ENCODE data around the gene ATP5F1D.
A peak's percentile ranks its signal among the peaks of the same experiment; 100 is the strongest.

The ATP5F1D gene

DNA sequence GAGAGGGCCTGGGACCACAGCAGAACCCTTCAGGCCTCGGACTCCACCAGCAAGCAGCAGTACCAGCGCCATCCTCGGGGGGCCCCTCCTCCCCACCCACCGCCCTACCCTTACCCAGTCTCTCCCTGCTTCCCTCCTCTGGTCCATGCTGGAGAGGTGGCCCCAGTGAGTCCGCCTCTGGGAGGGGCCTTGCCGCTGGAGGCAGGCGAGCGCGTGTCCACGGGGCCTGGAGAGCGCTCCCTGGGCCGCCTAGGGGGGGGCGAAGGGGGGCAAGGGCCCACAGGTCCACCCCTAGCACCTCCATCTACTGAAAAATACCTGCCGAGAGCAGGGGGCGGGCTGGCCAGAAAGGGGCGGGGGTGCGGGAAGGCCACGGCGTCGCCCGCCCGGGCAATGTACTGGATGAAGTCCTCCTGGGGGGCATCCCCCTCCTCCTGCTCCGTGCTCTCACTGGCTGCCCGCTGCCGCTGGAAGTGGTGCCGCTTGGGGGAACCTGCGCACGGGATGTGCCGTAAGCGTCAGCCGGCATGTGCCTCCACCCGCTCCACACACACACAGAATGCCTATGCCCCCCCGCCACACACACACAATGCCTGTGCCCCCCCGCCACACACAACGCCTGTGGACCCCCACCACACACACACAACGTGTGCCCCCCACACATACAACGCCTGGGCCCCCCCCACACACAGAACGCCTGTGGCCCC is 10.6 kb upstream of the ATP5F1D start:
- no peaks in the 10 kb centered on the region for H3K9me3 ChIP-seq (ENCODE audit: insufficient read depth, low read length)
- H3K4me1 ChIP-seq (ENCODE audit: insufficient read depth, insufficient read length) = peaks cover 26% of the 10 kb centered on the region
- TF ChIP-seq ZNF274 (IDR thresholded peaks at IDR 0.05; ENCODE audit: low read depth, low read length) (no peak), SUZ12 (IDR thresholded peaks at IDR 0.05; ENCODE audit: extremely low read depth, insufficient read depth, insufficient read length) (no peak), YY1 (IDR thresholded peaks at IDR 0.05; ENCODE audit: insufficient read depth, insufficient read length) (no peak)
- peak overlapping the region; percentile 42 for H3K9ac ChIP-seq (ENCODE audit: insufficient read length, low read depth)
- H3K4me3 ChIP-seq (ENCODE audit: insufficient read length, low read depth) = no peak overlapping the region
- H3K36me3 ChIP-seq (ENCODE audit: insufficient read depth, insufficient read length, low read length) = peaks cover 81% of the 10 kb centered on the region
- no peak for DNase-seq (ENCODE audit: low read depth, low spot score)
- no peaks in the 10 kb centered on the region for H3K27me3 ChIP-seq (ENCODE audit: insufficient read depth, insufficient read length)

- Histone ChIP-seq H3K4me3 (ENCODE audit: insufficient read length, low read depth) (no peak overlapping the region), H3K4me1 (ENCODE audit: insufficient read depth, insufficient read length) (peaks cover 31% of the 10 kb centered on the region), H3K36me3 (ENCODE audit: insufficient read depth, insufficient read length, low read length) (peaks cover 73% of the 10 kb centered on the region), H3K9me3 (ENCODE audit: insufficient read depth, low read length) (no peaks in the 10 kb centered on the region), H3K9ac (ENCODE audit: insufficient read length, low read depth) (peak overlapping the region; percentile 17), H3K27me3 (ENCODE audit: insufficient read depth, insufficient read length) (peaks cover 2% of the 10 kb centered on the region)
- DNase-seq (ENCODE audit: low read depth, low spot score) = no peak
- no peak for TF ChIP-seq ZNF274 (IDR thresholded peaks at IDR 0.05; ENCODE audit: low read depth, low read length)
- no peak for TF ChIP-seq YY1 (IDR thresholded peaks at IDR 0.05; ENCODE audit: insufficient read depth, insufficient read length)
- TF ChIP-seq SUZ12 (IDR thresholded peaks at IDR 0.05; ENCODE audit: extremely low read depth, insufficient read depth, insufficient read length) = no peak
Measured at GRCh38 chr19:1231729-1232637, 9.6 kb upstream of the ATP5F1D start.

GRCh38 chr19:1232652-1233072 is 8.9 kb upstream of the ATP5F1D start:
- DNase-seq (ENCODE audit: low read depth, low spot score) = no peak
- H3K4me3 ChIP-seq (ENCODE audit: insufficient read length, low read depth) = no peak overlapping the region
- peaks cover 5% of the 10 kb centered on the region for H3K27me3 ChIP-seq (ENCODE audit: insufficient read depth, insufficient read length)
- peaks cover 67% of the 10 kb centered on the region for H3K36me3 ChIP-seq (ENCODE audit: insufficient read depth, insufficient read length, low read length)
- H3K4me1 ChIP-seq (ENCODE audit: insufficient read depth, insufficient read length) = peaks cover 31% of the 10 kb centered on the region
- H3K9me3 ChIP-seq (ENCODE audit: insufficient read depth, low read length) = no peaks in the 10 kb centered on the region
- TF ChIP-seq ZNF274 (IDR thresholded peaks at IDR 0.05; ENCODE audit: low read depth, low read length) (no peak), YY1 (IDR thresholded peaks at IDR 0.05; ENCODE audit: insufficient read depth, insufficient read length) (no peak), SUZ12 (IDR thresholded peaks at IDR 0.05; ENCODE audit: extremely low read depth, insufficient read depth, insufficient read length) (no peak)
- peak overlapping the region; percentile 17 for H3K9ac ChIP-seq (ENCODE audit: insufficient read length, low read depth)

DNA sequence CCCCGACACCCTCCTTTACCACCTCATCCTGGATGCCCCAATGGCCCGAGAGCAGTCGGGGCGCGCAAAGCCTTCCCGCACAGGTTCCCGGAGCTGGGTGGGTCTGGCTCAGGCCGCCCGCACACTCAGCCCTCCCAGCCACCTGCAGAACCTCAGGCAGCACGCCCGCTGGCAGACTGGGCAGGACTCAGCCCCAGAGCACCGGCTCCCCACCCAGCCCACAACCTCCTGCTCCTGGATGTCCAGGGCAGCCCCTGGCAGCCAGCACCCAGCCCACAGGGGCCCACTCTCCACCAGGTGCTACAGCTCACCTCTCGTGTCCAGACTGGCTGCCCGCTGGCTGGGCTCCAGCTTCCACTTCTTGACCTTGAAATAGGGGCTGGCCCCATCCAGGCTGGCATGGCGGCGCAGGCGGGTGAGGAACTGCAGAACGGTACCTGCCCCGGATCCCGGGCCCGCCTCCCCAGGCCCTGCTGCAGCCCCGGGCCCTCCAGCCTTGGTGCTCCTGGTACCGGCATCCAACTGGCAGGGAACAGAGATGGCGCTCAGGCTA is 8.4 kb upstream of the ATP5F1D start:
- no peak overlapping the region for H3K9ac ChIP-seq (ENCODE audit: insufficient read length, low read depth)
- DNase-seq (ENCODE audit: low read depth, low spot score) = no peak
- peaks cover 32% of the 10 kb centered on the region for H3K4me1 ChIP-seq (ENCODE audit: insufficient read depth, insufficient read length)
- peaks cover 5% of the 10 kb centered on the region for H3K27me3 ChIP-seq (ENCODE audit: insufficient read depth, insufficient read length)
- H3K36me3 ChIP-seq (ENCODE audit: insufficient read depth, insufficient read length, low read length) = peaks cover 62% of the 10 kb centered on the region
- no peak for TF ChIP-seq ZNF274 (IDR thresholded peaks at IDR 0.05; ENCODE audit: low read depth, low read length)
- no peak for TF ChIP-seq SUZ12 (IDR thresholded peaks at IDR 0.05; ENCODE audit: extremely low read depth, insufficient read depth, insufficient read length)
- TF ChIP-seq YY1 (IDR thresholded peaks at IDR 0.05; ENCODE audit: insufficient read depth, insufficient read length) = no peak
- no peak overlapping the region for H3K4me3 ChIP-seq (ENCODE audit: insufficient read length, low read depth)
- no peaks in the 10 kb centered on the region for H3K9me3 ChIP-seq (ENCODE audit: insufficient read depth, low read length)

DNA sequence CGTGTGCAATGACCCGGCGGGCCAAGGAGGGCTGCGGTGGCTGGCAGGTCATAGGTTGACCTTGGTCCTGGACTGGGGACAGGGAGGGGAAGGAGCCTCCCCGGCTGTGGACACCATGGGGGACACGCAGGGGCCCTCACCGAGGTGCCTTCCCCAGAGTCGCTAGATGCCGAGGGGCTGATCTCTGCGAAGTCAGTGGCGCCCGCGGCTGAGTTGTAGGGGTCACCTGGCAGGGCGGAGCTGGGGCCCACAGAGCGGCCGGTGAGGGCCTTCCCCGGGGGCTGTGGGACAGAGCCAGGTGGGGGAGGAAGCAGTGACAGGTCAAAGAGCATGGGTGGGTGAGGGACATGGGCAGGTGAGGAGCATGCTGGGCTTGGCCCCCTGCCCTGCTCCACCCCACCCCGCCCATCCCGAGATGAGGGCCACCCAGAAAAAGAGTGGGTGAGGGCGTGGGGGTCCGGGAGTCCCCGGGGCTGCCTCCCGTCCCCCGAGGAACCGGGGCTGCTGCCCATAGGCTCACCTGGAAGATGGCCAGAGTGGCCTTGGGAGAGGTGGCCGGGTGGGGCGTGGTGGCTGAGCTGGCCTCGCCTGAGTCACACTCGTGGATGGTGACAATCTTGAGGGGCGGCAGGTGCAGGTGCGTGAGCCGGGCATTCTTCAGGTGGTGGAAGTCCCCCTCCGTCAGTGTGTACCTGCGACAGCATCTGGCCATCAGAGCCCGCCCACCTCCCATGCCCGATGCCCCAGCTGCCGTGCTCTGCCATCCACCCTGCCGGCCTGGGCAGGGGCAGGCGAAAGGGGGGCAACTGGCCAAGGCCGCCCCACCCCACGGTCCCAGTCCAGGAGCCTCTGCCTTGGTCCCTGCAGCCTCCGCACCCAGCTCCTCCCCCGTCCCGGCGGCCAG is 7.2 kb upstream of the ATP5F1D start:
- no peak for DNase-seq (ENCODE audit: low read depth, low spot score)
- Histone ChIP-seq H3K36me3 (ENCODE audit: insufficient read depth, insufficient read length, low read length) (peaks cover 54% of the 10 kb centered on the region), H3K4me1 (ENCODE audit: insufficient read depth, insufficient read length) (peaks cover 41% of the 10 kb centered on the region), H3K27me3 (ENCODE audit: insufficient read depth, insufficient read length) (peaks cover 6% of the 10 kb centered on the region), H3K4me3 (ENCODE audit: insufficient read length, low read depth) (no peak overlapping the region), H3K9ac (ENCODE audit: insufficient read length, low read depth) (no peak overlapping the region), H3K9me3 (ENCODE audit: insufficient read depth, low read length) (no peaks in the 10 kb centered on the region)
- TF ChIP-seq ZNF274 (IDR thresholded peaks at IDR 0.05; ENCODE audit: low read depth, low read length) = no peak
- TF ChIP-seq YY1 (IDR thresholded peaks at IDR 0.05; ENCODE audit: insufficient read depth, insufficient read length) = no peak
- TF ChIP-seq SUZ12 (IDR thresholded peaks at IDR 0.05; ENCODE audit: extremely low read depth, insufficient read depth, insufficient read length) = no peak

DNA sequence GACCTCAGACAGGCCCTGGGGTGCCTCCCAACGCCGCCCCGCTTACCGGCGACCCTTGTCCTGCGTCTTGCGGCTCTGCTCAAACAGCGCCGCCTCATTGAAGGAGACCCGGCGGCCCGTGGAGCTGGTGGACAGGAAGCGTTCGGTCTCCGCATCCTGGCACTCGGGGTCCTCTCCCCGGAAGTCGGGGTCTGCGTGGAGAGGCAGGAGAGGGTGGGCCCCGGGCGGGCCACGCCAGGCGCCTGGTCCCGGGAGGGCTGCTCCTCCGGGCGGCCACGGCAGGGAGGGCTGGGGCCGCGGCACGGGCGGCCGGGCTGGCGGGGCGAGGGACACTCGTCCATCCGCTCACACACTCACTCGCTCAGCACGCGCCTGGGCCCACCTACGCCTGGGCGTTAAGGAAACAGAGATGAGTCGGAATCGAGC is 6.6 kb upstream of the ATP5F1D start:
- H3K9ac ChIP-seq (ENCODE audit: insufficient read length, low read depth) = no peak overlapping the region
- H3K9me3 ChIP-seq (ENCODE audit: insufficient read depth, low read length) = no peaks in the 10 kb centered on the region
- peaks cover 51% of the 10 kb centered on the region for H3K36me3 ChIP-seq (ENCODE audit: insufficient read depth, insufficient read length, low read length)
- H3K4me1 ChIP-seq (ENCODE audit: insufficient read depth, insufficient read length) = peaks cover 46% of the 10 kb centered on the region
- no peak for TF ChIP-seq YY1 (IDR thresholded peaks at IDR 0.05; ENCODE audit: insufficient read depth, insufficient read length)
- no peak for TF ChIP-seq ZNF274 (IDR thresholded peaks at IDR 0.05; ENCODE audit: low read depth, low read length)
- no peak for TF ChIP-seq SUZ12 (IDR thresholded peaks at IDR 0.05; ENCODE audit: extremely low read depth, insufficient read depth, insufficient read length)
- peaks cover 11% of the 10 kb centered on the region for H3K27me3 ChIP-seq (ENCODE audit: insufficient read depth, insufficient read length)
- DNase-seq (ENCODE audit: low read depth, low spot score) = no peak
- no peak overlapping the region for H3K4me3 ChIP-seq (ENCODE audit: insufficient read length, low read depth)
